HUES64 (cell line): ENCODE data around the gene ABT1.

Source experiments
- H3K27ac ChIP-seq: 2 replicates; pipeline ENCODE4 v1.7.0; 2013; ENCODE audit warnings: low read depth, low read length, inconsistent platforms
- H3K27me3 ChIP-seq: 2 replicates; pipeline ENCODE4 v1.6.1; 2013; ENCODE audit warnings: mild to moderate bottlenecking, low read length; ENCODE audit not compliant: insufficient read depth
- H3K36me3 ChIP-seq: 2 replicates; pipeline ENCODE4 v1.6.1; 2013; ENCODE audit warnings: mild to moderate bottlenecking, low read length; ENCODE audit not compliant: insufficient read depth
- H3K4me1 ChIP-seq: 2 replicates; pipeline ENCODE4 v1.6.1; 2013; ENCODE audit warnings: mild to moderate bottlenecking, low read length, moderate library complexity; ENCODE audit not compliant: insufficient read depth
- H3K4me3 ChIP-seq: 2 replicates; pipeline ENCODE4 v1.5.1; 2013; ENCODE audit warnings: mild to moderate bottlenecking, low read length, moderate library complexity
- H3K9ac ChIP-seq: 2 replicates; pipeline ENCODE4 v1.6.1; 2013; ENCODE audit warnings: mild to moderate bottlenecking, low read depth, low read length
- H3K9me3 ChIP-seq: 2 replicates; pipeline ENCODE4 v1.6.1; 2013; ENCODE audit warnings: low read depth, low read length; ENCODE audit not compliant: insufficient read depth
- WGBS: fragments of 150-250, 120-280 bp; methylation state at CpG from one replicate; pipeline ENCODE4 v1.1.7; 2013; ENCODE audit warnings: missing lambda C conversion rate; 5-methylcytosine and 5-hydroxymethylcytosine counted together

The ABT1 gene

GRCh38 chr6:26607434-26608230 is 10.9 kb downstream of the ABT1 start:
- H3K4me1 ChIP-seq: no peaks in the 10 kb centered on the region
- H3K27ac ChIP-seq: no peak overlapping the region
- WGBS: 57% methylated on average over 7 of the region's 7 CpGs
- H3K36me3 ChIP-seq: no peaks in the 10 kb centered on the region
- H3K4me3 ChIP-seq: peak overlapping the region; percentile 25; the same call in 1 of the 2 replicates
- no peaks in the 10 kb centered on the region for H3K9me3 ChIP-seq
- peaks cover 48% of the 10 kb centered on the region for H3K27me3 ChIP-seq
- H3K9ac ChIP-seq: peak overlapping the region; percentile 22

DNA sequence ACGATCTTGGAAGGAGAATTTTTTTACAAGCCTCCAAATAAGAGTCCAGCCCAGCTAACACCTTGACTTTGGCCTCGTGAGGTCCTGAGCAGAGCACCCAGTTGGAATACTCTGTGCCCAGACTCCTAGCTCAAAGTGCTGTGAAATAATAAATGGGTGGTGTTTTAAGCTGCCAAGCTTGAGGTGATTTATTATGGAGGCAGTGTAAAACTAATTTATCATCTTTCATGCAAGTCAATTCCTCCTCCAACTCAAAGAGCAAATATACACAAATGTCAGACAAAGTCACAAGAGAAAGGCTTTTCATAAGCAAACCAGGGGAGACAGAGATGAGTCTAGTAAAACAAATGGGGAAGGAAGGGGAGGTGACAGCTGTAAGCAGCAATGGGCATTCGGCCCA is 12.7 kb downstream of the ABT1 start:
- Histone ChIP-seq H3K27ac (no peak overlapping the region), H3K36me3 (no peaks in the 10 kb centered on the region), H3K9me3 (no peaks in the 10 kb centered on the region), H3K4me1 (no peaks in the 10 kb centered on the region), H3K9ac (no peak overlapping the region), H3K4me3 (no peak overlapping the region), H3K27me3 (peaks cover 66% of the 10 kb centered on the region)
- WGBS: 84% methylated on average over 3 of the region's 3 CpGs

- WGBS: 64% methylated on average over 1 of the region's 1 CpG
- Histone ChIP-seq H3K27me3 (peaks cover 70% of the 10 kb centered on the region), H3K9me3 (peaks cover 4% of the 10 kb centered on the region; the same call in 1 of the 2 replicates), H3K4me3 (no peak overlapping the region), H3K27ac (no peak overlapping the region), H3K4me1 (0 out of 2 replicates have a peak, but pooled peaks cover 7% of the 10 kb centered on the region), H3K9ac (no peak overlapping the region), H3K36me3 (no peaks in the 10 kb centered on the region)
These were observed 14.8 kb downstream of the ABT1 start for GRCh38 chr6:26611599-26611998.

GRCh38 chr6:26613201-26613600 is 16.4 kb downstream of the ABT1 start:
- Histone ChIP-seq H3K4me1 (0 out of 2 replicates have a peak, but pooled peaks cover 7% of the 10 kb centered on the region), H3K9me3 (peaks cover 7% of the 10 kb centered on the region; the same call in 1 of the 2 replicates), H3K9ac (no peak overlapping the region), H3K27me3 (peaks cover 70% of the 10 kb centered on the region), H3K4me3 (peak overlapping the region; percentile 90), H3K27ac (no peak overlapping the region), H3K36me3 (no peaks in the 10 kb centered on the region)
- 23% methylated on average over 19 of the region's 19 CpGs for whole genome bisulfite sequencing

GRCh38 chr6:26613689-26614683 is 17.2 kb downstream of the ABT1 start:
- under 1% methylated on average over 68 of the region's 68 CpGs for WGBS

DNA sequence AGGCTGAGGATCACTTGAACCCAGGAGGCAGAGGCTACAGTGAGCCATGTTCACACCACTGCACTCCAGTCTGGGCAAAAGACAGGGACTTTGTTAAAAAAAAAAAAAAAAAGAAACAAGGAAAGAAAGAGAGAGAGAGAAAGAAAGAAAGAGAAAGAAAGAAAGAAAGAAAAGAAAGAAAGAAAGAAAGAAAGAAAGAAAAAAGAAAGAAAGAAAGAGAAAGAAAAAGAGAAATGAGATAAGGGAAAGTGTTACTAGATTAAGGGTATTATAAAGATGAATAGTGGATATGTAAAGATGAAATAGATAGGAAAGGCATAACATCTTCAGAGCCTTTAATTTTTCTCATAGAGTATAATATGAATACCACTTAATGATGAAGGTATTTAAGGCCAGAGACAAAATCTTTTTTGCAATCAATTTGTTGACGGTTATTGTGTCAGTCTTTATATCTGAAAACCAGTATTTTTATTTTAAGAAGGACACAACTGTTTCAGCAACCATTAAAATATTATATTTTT is 26.6 kb downstream of the ABT1 start:
- H3K9me3 ChIP-seq: peaks cover 6% of the 10 kb centered on the region; the same call in 1 of the 2 replicates
- no peak overlapping the region for H3K9ac ChIP-seq
- no peak overlapping the region for H3K27ac ChIP-seq
- peaks cover 5% of the 10 kb centered on the region; the same call in 1 of the 2 replicates for H3K27me3 ChIP-seq
- no peaks in the 10 kb centered on the region for H3K4me1 ChIP-seq
- no CpG with 5 or more reads among the region's 1 CpG for WGBS
- H3K36me3 ChIP-seq: no peaks in the 10 kb centered on the region
- H3K4me3 ChIP-seq: no peak overlapping the region

More at GRCh38 chr6:26613689-26614683, 17.2 kb downstream of the ABT1 start:
- H3K4me1 ChIP-seq: 0 out of 2 replicates have a peak, but pooled peaks cover 7% of the 10 kb centered on the region
- peak overlapping the region; percentile 63 for H3K9ac ChIP-seq
- peaks cover 70% of the 10 kb centered on the region for H3K27me3 ChIP-seq
- no peak overlapping the region for H3K27ac ChIP-seq
- H3K36me3 ChIP-seq: no peaks in the 10 kb centered on the region
- H3K9me3 ChIP-seq: peaks cover 7% of the 10 kb centered on the region; the same call in 1 of the 2 replicates
- H3K4me3 ChIP-seq: peak overlapping the region; percentile 90

DNA sequence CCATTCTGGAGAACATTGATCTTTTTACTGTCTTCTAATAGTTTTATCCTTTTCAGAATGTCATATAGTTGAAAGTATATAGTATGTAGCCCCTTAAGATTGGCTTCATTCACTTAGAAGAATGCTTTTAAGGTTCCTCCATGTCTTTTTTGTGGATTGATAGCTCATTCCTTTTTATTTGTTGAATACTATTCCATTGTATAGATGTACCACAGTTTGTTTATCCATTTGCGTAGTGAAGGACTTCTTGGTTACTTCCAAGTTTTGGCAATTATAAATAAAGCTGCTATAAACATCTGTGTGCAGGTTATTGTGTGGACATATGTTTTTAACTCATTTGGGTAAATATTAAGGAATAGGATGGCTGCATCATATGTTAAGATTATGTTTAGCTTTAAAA is 27.8 kb downstream of the ABT1 start:
- H3K4me1 ChIP-seq: no peaks in the 10 kb centered on the region
- H3K9me3 ChIP-seq: peaks cover 6% of the 10 kb centered on the region; the same call in 1 of the 2 replicates
- no peak overlapping the region for H3K9ac ChIP-seq
- H3K27me3 ChIP-seq: peaks cover 5% of the 10 kb centered on the region; the same call in 1 of the 2 replicates
- H3K36me3 ChIP-seq: no peaks in the 10 kb centered on the region
- WGBS: 100% methylated on average over 1 of the region's 1 CpG
- H3K4me3 ChIP-seq: no peak overlapping the region
- H3K27ac ChIP-seq: no peak overlapping the region

- H3K9me3 ChIP-seq: peaks cover 6% of the 10 kb centered on the region; the same call in 1 of the 2 replicates
- no peak overlapping the region for H3K4me3 ChIP-seq
- H3K36me3 ChIP-seq: no peaks in the 10 kb centered on the region
- no peak overlapping the region for H3K9ac ChIP-seq
- H3K27ac ChIP-seq: no peak overlapping the region
- 81% methylated on average over 6 of the region's 7 CpGs for WGBS
- H3K27me3 ChIP-seq: no peaks in the 10 kb centered on the region
- no peaks in the 10 kb centered on the region for H3K4me1 ChIP-seq
These were observed 31.1 kb downstream of the ABT1 start for GRCh38 chr6:26627843-26628242.

- no peaks in the 10 kb centered on the region for H3K4me1 ChIP-seq
- H3K9ac ChIP-seq: no peak overlapping the region
- peaks cover 3% of the 10 kb centered on the region; the same call in 1 of the 2 replicates for H3K36me3 ChIP-seq
- H3K4me3 ChIP-seq: no peak overlapping the region
- no peak overlapping the region for H3K27ac ChIP-seq
- no peaks in the 10 kb centered on the region for H3K27me3 ChIP-seq
- 64% methylated on average over 1 of the region's 1 CpG for WGBS
- peaks cover 5% of the 10 kb centered on the region; the same call in 1 of the 2 replicates for H3K9me3 ChIP-seq
These were observed 32.6 kb downstream of the ABT1 start for GRCh38 chr6:26629359-26629758.

GRCh38 chr6:26640806-26641205 is 44.1 kb downstream of the ABT1 start:
- no peaks in the 10 kb centered on the region for H3K27me3 ChIP-seq
- peaks cover 5% of the 10 kb centered on the region; the same call in 1 of the 2 replicates for H3K9me3 ChIP-seq
- H3K4me1 ChIP-seq: no peaks in the 10 kb centered on the region
- no peak overlapping the region for H3K27ac ChIP-seq
- H3K4me3 ChIP-seq: no peak overlapping the region
- WGBS: 100% methylated on average over 1 of the region's 2 CpGs
- H3K9ac ChIP-seq: no peak overlapping the region
- peaks cover 52% of the 10 kb centered on the region for H3K36me3 ChIP-seq
